Measurements from ENCODE around the gene MINK1. TPM values are rescaled to one million over a fixed set of nuclear protein-coding genes. Genes with fewer than 3 reads are reported as not detected.

MINK1 gene
- polyA plus RNA-seq, 4 donors: 56.6 to 69.2 (median 59.0) TPM

DNA sequence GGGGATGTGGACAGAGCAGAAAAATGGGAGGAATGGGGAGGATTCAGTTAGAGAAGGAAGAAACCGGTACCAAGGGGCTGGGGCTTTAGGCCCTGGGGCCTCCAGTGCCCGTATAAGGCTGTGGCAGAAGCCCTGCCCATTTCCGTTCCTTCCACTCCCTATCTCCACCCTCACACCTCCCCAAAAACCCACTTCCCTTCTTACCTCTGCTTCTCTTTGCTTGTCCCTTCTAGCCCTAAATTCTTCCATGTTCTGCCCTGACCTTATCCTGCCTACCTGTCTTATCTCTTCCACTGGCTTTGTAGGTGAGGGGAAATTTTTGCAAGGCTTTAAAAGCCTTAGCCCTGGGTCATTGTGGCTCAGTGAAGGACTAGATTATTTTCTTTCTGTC, 111.0 kb downstream of the MINK1 start:
- no peak for DNase-seq (ENCODE audit: low read depth in 4 of 4, low spot score in 3 of 4)

GRCh38 chr17:4944554-4945175, 111.5 kb downstream of the MINK1 start:
- DNase-seq (ENCODE audit: low read depth in 4 of 4, low spot score in 3 of 4): no peak

GRCh38 chr17:4945176-4945943, 112.2 kb downstream of the MINK1 start:
- DNase-seq (ENCODE audit: low read depth in 4 of 4, low spot score in 3 of 4): no peak

DNA sequence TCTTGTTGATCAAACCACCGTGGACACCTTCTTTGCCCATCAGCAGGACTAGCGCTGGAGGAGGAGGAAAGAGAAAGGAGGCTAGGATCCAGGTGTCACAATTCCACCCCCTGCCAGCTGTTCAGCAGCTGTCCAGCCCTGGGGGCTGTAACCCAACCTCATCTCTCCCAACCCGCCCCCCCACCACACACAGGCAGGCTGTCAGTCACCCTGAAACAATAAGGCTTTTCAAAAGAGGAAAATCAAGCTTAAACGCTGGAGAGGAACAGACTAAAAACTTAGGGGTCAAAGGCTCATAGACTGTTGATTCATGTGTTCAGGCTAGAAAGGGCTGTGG, 112.8 kb downstream of the MINK1 start:
- no peak for DNase-seq (ENCODE audit: low read depth in 4 of 4, low spot score in 3 of 4)

DNA sequence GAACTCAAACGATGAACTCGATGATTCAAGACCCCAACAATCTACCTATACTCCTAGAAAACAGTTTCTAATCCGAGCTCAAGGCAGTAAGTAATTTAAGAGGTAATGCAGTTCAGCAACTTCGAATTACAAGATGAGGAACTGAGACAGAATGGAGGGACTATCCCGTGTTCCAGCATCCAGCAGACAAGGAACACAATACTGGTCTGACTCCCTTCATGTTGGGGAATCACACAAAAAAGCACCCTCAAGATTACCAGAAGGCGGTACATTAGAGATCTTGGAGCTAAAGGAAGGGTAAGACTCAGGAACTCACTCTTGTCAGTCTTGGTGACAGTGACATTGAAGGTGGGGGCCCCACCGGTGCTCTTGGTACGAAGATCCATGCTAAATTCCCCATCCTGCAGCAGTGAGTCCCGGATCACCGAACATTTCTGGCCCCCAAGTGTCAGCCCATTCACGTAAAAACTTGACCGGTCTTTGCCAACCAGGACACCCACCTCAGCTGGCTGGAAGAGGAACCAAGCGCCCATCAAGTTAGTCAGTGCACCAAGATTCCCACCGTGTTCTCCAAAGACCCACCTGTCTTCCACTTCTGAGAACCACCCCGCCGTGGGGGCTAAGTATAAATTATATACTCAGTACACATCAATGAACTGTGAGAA, 113.3 kb downstream of the MINK1 start:
- DNase-seq (ENCODE audit: low read depth in 4 of 4, low spot score in 3 of 4): no peak

DNA sequence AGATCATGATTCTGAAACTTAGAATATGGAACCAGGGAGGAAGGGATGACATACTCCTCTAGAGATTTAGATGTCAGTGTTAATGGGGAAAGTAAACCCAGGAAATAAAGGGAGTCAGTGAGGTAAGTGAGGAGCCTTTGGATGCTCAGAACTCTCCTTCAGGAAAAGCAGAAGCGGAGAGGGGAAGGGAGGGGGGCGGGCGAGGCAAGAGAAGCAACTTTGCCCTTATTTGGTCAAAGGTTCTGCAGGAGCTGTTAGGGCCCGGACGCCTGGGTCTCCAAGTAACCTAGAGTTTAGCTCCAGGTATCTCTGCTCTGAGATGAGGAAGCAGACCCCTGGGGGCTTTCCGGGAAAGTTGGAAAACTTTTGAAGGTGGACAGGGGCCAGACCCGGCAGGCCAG, 113.9 kb downstream of the MINK1 start:
- no peak for DNase-seq (ENCODE audit: low read depth in 4 of 4, low spot score in 3 of 4)

Other genes with a start within 250 kb of the MINK1 start
- gene SMTNL2, start 248.8 kb upstream of the MINK1 start, polyA plus RNA-seq (ENCODE audit: insufficient read length in 4 of 4): 10 to 100 TPM; 55.0 to 66.4 (median 60.5) TPM
- gene ALOX15, start 191.7 kb upstream of the MINK1 start, polyA plus RNA-seq (ENCODE audit: insufficient read length in 4 of 4): 1 to 10 TPM in 1 of 4 donors, under 1 TPM in 3; 0.17 to 1.1 (median 0.38) TPM
- 10 to 100 TPM; 40.8 to 55.7 (median 50.3) TPM for gene PELP1, start 129.2 kb upstream of the MINK1 start, polyA plus RNA-seq (ENCODE audit: insufficient read length in 4 of 4)
- 10 to 100 TPM; 29.2 to 34.7 (median 31.2) TPM for gene ARRB2, start 122.7 kb upstream of the MINK1 start, polyA plus RNA-seq (ENCODE audit: insufficient read length in 4 of 4)
- gene MED11, start 101.9 kb upstream of the MINK1 start, polyA plus RNA-seq (ENCODE audit: insufficient read length in 4 of 4): 10 to 100 TPM; 24.0 to 28.8 (median 27.1) TPM
- under 1 TPM; 0.41 to 0.95 (median 0.45) TPM for gene ZMYND15, start 93.5 kb upstream of the MINK1 start, polyA plus RNA-seq (ENCODE audit: insufficient read length in 4 of 4)
- 10 to 100 TPM; 12.5 to 15.6 (median 13.8) TPM for gene CXCL16, start 93.4 kb upstream of the MINK1 start, polyA plus RNA-seq (ENCODE audit: insufficient read length in 4 of 4)
- 1 to 10 TPM in 3 of 4 donors, under 1 TPM in 1; 0.97 to 3.5 (median 1.9) TPM for gene TM4SF5, start 61.5 kb upstream of the MINK1 start, polyA plus RNA-seq (ENCODE audit: insufficient read length in 4 of 4)
- gene VMO1, start 47.0 kb upstream of the MINK1 start, polyA plus RNA-seq (ENCODE audit: insufficient read length in 4 of 4): 1 to 10 TPM in 1 of 4 donors, under 1 TPM in 3; 0.31 to 1.1 (median 0.42) TPM
- 10 to 100 TPM in 1 of 4 donors, 1 to 10 TPM in 3; 3.8 to 14.9 (median 5.7) TPM for gene GLTPD2, start 44.4 kb upstream of the MINK1 start, polyA plus RNA-seq (ENCODE audit: insufficient read length in 4 of 4)
- gene PSMB6, start 37.2 kb upstream of the MINK1 start, polyA plus RNA-seq (ENCODE audit: insufficient read length in 4 of 4): 100 to 1,000 TPM; 114 to 153 (median 122) TPM
- 10 to 100 TPM; 36.2 to 39.4 (median 38.5) TPM for gene PLD2, start 26.2 kb upstream of the MINK1 start, polyA plus RNA-seq (ENCODE audit: insufficient read length in 4 of 4)
- 1 to 10 TPM; 1.0 to 3.3 (median 1.5) TPM for gene C17orf107, start 66.2 kb downstream of the MINK1 start, polyA plus RNA-seq (ENCODE audit: insufficient read length in 4 of 4)
- 1 to 10 TPM; 1.1 to 2.7 (median 1.5) TPM for gene CHRNE, start 69.8 kb downstream of the MINK1 start, polyA plus RNA-seq (ENCODE audit: insufficient read length in 4 of 4)
- 1 to 10 TPM; 1.4 to 3.5 (median 1.8) TPM for gene GP1BA, start 98.9 kb downstream of the MINK1 start, polyA plus RNA-seq (ENCODE audit: insufficient read length in 4 of 4)
- 10 to 100 TPM; 78.2 to 98.0 (median 79.0) TPM for gene SLC25A11, start 106.7 kb downstream of the MINK1 start, polyA plus RNA-seq (ENCODE audit: insufficient read length in 4 of 4)
- gene RNF167, start 106.9 kb downstream of the MINK1 start, polyA plus RNA-seq (ENCODE audit: insufficient read length in 4 of 4): 100 to 1,000 TPM; 131 to 144 (median 138) TPM
- gene PFN1, start 115.2 kb downstream of the MINK1 start, polyA plus RNA-seq (ENCODE audit: insufficient read length in 4 of 4): 100 to 1,000 TPM; 376 to 513 (median 389) TPM
- 10 to 100 TPM; 22.1 to 28.7 (median 23.7) TPM for gene ENO3, start 117.8 kb downstream of the MINK1 start, polyA plus RNA-seq (ENCODE audit: insufficient read length in 4 of 4)
- gene SPAG7, start 134.5 kb downstream of the MINK1 start, polyA plus RNA-seq (ENCODE audit: insufficient read length in 4 of 4): 100 to 1,000 TPM in 1 of 4 donors, 10 to 100 TPM in 3; 84.8 to 102 (median 95.8) TPM
- gene CAMTA2, start 154.3 kb downstream of the MINK1 start, polyA plus RNA-seq (ENCODE audit: insufficient read length in 4 of 4): 10 to 100 TPM; 24.4 to 27.8 (median 25.3) TPM
- gene INCA1, start 164.2 kb downstream of the MINK1 start, polyA plus RNA-seq (ENCODE audit: insufficient read length in 4 of 4): 1 to 10 TPM; 7.9 to 8.6 (median 8.3) TPM
- gene KIF1C, start 164.6 kb downstream of the MINK1 start, polyA plus RNA-seq (ENCODE audit: insufficient read length in 4 of 4): 10 to 100 TPM; 75.0 to 96.5 (median 86.3) TPM
- gene SLC52A1, start 202.1 kb downstream of the MINK1 start, polyA plus RNA-seq (ENCODE audit: insufficient read length in 4 of 4): under 1 TPM; 0.21 to 0.43 (median 0.26) TPM
- gene ZFP3, start 245.1 kb downstream of the MINK1 start, polyA plus RNA-seq (ENCODE audit: insufficient read length in 4 of 4): 10 to 100 TPM; 11.9 to 16.8 (median 15.7) TPM

All from right renal pelvis (tissue), 4 donors.